ENCODE data around the gene KLHDC4.
"Not testable (repeated sequence)": the region's sequence is repeated elsewhere in the genome, so short reads cannot be mapped to it uniquely, and the experiment has no call there.

KLHDC4 gene

GRCh38 chr16:87681051-87681602 lies 84.7 kb downstream of the KLHDC4 start:
- DNase-seq, result not testable (repeated sequence)

GRCh38 chr16:87680272-87680644 lies 85.5 kb downstream of the KLHDC4 start:
- no peak for DNase-seq

GRCh38 chr16:87679593-87680271 lies 86.1 kb downstream of the KLHDC4 start:
- no peak for DNase-seq

GRCh38 chr16:87678618-87679017 lies 87.2 kb downstream of the KLHDC4 start:
- no peak for DNase-seq

GRCh38 chr16:87677830-87678229 lies 88.0 kb downstream of the KLHDC4 start:
- DNase-seq, result no peak

- no peak for DNase-seq
These were observed 90.6 kb downstream of the KLHDC4 start for GRCh38 chr16:87675111-87675719.

- no peak for DNase-seq
These were observed 91.4 kb downstream of the KLHDC4 start for GRCh38 chr16:87674419-87674818.

GRCh38 chr16:87671715-87672270 lies 94.0 kb downstream of the KLHDC4 start:
- no peak for DNase-seq

GRCh38 chr16:87671221-87671620 lies 94.6 kb downstream of the KLHDC4 start:
- no peak for DNase-seq

GRCh38 chr16:87669672-87670071 lies 96.1 kb downstream of the KLHDC4 start:
- no peak for DNase-seq

- no peak for DNase-seq
These were observed 97.8 kb downstream of the KLHDC4 start for GRCh38 chr16:87667946-87668345.

- no peak for DNase-seq
These were observed 98.3 kb downstream of the KLHDC4 start for GRCh38 chr16:87667443-87667842.

GRCh38 chr16:87666919-87667318 lies 98.9 kb downstream of the KLHDC4 start:
- no peak for DNase-seq

GRCh38 chr16:87665193-87665592 lies 100.6 kb downstream of the KLHDC4 start:
- no peak for DNase-seq

GRCh38 chr16:87664792-87665191 lies 101.0 kb downstream of the KLHDC4 start:
- no peak for DNase-seq

- DNase-seq, result no peak
These were observed 103.3 kb downstream of the KLHDC4 start for GRCh38 chr16:87662254-87663204.

- DNase-seq, result peak; percentile 17
These were observed 104.2 kb downstream of the KLHDC4 start for GRCh38 chr16:87661561-87661960.

- no peak for DNase-seq
These were observed 107.1 kb downstream of the KLHDC4 start for GRCh38 chr16:87658564-87659225.

All from CD4-positive, alpha-beta T cell treated with Interleukin-17A for 4 hours (primary cell).